GM18909 (cell line): ENCODE measurements around the gene SPATA25.
"Not testable (repeated sequence)": the region's sequence is repeated elsewhere in the genome, so short reads cannot be mapped to it uniquely, and the experiment has no call there.

ENCODE experiments used
- ATAC-seq: cut with Tn5 transposase; IDR thresholded peaks from one replicate; pipeline ENCODE4 v1.9.1; 2021; ENCODE audit warnings: mild to moderate bottlenecking; ENCODE audit not compliant: unreplicated experiment, poor library complexity

Gene SPATA25, protein sequence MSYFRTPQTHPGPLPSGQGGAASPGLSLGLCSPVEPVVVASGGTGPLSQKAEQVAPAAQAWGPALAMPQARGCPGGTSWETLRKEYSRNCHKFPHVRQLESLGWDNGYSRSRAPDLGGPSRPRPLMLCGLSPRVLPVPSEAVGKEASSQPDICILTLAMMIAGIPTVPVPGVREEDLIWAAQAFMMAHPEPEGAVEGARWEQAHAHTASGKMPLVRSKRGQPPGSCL

DNA sequence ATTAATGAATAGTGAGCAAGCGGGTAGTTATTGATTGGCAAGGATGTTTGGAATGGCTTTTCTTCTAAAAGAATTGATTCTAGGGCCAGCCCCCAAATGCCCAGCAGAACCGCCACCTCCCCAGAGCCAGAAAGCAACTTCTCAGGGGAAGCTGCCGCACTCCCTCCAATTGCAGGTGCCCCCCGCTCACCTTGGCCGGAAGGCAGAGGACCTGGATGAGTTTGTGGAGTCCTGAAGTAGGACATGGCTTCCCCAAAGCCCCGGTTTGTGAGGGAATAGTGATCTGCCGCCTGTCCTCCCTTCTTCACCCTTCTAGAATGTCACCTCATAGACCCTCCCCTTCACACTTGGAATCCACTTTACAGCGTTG, at the start of gene SPATA25:
Gene SPATA25, minus strand, starts transcription at position 277 of the 370 bp plus-strand sequence. Its CDS starts 32 bp downstream, at position 245.
- no peak for ATAC-seq

GRCh38 chr20:45935416-45936046, 48.1 kb upstream of the SPATA25 start:
- peak; percentile 24 for ATAC-seq

DNA sequence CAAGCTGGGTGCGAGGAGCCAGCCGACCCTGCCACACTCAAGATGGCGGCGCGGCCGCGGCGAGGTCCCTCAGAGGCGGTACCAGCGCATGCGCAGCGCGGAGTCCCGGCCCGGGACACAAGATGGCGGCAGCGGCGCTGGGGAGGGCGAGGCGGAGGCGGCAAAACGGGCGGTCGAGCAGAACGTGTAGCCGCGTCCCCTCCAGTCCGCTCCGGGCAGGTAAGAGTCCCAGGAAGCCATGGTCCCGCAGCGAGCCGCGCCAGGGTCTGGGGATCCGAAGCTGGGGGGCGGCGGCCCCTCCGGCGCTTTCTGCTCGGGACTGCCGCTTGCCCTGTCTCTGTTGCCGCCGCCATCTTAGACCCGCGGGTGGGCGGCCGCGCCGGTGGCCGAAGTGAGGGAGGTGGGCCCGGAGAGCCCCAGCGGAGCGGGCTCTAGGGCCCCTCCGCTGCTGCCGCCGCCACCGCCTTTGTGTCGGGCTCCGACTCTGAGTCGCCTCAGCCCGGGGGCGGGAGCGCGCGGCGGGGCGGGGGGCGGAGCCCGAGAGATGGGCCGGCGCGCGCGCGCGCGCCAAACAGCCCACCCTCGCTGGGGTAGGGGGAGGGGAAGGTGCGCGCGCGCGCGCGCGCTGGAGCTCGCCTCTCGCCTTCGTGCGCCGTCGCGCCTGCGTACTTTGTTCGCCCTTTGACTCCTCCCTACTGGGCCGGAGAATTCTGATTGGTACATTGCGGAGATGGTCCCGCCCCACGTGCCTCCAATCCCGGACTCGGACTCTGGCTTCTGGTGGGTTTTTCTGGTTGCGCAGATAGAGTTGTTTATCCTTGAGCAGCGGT, 47.4 kb upstream of the SPATA25 start, which contains the start of gene PCIF1:
Gene PCIF1, plus strand, starts transcription at position 98 of the 830 bp plus-strand sequence. CDS start 4,317 bp downstream, outside the sequence.
- ATAC-seq, result peak; percentile 78

DNA sequence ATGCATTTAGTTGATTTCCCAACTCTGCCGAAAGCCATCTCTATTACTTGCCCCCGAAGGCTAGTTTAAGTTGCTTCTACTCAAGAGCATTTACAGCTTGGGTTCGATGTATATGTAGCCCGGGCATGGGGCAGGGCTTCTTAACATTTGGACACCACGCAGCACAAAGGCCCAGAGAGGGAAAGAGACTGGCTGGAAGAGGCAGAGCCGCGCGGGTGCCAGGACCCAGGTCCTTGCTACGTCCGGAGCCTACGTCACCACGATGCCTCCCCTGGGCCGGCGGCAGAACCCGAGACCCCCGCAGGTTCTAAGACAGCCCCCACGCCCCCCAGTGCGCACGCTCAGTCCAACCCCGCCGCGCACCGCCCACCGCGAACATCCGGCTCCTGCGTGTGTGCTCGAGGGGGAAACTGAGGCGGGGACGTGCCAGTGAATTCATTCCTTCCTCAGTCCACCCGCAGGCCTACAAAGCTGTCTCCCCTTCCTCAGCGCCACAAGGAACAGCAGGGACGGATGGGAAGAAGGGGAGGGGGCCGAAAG, 46.7 kb upstream of the SPATA25 start:
- peak; percentile 13 for ATAC-seq

DNA sequence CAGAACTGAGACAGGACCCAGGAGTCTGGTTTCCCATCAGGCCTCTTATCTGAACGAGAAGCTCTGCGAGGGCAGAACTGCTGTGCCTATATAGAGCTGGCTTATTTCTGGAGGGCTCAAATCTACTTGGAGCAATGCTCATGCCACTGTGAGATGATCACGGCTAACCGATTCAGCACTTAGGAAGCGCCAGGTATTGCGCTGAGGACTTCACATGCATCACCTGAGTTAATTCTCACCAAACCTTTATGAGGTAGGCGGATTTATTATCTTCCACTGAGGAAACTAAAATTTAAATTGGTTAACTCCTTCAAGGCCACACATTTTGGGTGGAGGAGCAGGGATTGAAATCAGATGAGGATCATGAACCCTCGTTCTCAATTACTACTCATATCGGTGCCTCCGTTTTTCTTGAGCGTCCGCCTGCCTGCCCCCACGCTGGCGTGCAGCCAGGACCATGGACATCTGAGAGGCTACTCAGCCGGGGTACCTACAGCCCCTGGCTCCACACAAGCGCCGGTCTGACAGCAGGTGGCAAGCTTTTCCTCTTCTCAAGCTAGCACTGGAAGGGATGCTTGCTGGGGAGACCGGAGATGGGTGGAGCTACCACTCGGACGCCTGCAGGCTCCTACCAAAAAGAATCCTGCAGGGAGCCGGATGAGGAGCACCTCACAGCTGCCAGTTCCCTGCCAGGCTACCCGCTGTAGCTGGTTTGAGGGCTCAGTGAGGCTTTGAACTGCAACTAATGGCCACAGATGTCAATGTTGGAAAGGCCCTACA, 46.0 kb upstream of the SPATA25 start:
- no peak for ATAC-seq

DNA sequence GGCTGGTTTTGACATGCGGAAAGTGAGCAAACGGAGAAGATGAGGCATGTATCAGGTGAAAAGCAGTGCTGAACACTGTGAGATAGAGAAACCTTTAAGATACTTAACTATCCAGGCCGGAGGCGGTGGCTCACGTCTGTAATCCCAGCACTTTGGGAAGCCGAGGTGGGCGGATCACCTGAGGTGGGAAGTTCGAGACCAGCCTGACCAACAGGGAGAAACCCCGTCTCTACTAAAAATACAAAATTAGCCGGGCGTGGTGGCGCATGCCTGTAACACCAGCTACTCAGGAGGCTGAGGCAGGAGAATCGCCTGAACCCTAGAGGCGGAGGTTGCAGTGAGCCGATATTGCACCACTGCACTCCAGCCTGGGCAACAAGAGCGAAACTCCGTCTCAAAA, 44.3 kb upstream of the SPATA25 start:
- ATAC-seq, result not testable (repeated sequence)

GRCh38 chr20:45927071-45927878, 39.9 kb upstream of the SPATA25 start:
- ATAC-seq, result no peak

GRCh38 chr20:45926731-45927070, 39.3 kb upstream of the SPATA25 start:
- ATAC-seq, result no peak

DNA sequence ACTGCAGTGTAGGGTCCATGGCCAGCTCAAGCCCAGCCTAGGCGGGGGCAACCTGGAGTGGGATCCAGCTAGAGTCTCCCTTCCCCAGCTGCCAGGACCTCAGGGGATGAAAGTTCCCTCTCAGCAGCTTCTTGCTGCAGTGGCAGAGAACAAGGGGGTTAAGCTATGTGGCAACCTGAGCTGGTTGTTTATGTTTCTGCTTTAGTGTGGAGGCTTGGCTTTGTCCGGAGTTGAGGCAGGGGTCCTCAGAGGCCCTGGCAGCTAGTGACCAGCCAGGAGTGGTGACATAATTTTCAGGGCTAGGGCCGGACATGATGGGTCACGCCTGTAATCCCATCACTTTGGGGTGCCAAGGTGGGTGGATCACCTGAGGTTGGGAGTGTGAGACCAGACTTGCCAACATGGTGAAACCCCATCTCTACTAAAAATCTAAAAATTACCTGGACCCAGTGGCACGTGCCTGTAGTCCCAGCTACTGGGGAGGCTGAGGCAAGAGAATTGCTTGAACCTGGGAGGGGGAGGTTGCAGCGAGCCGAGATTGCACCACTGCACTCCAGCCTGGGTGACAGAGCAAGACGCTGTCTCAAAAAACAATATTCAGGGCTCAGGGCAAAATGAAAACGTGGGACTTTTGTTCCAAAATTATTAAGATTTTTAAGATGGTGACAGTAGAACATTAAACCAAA, 38.5 kb upstream of the SPATA25 start:
- ATAC-seq, result no peak

GRCh38 chr20:45924391-45925261, 37.2 kb upstream of the SPATA25 start:
- no peak for ATAC-seq

DNA sequence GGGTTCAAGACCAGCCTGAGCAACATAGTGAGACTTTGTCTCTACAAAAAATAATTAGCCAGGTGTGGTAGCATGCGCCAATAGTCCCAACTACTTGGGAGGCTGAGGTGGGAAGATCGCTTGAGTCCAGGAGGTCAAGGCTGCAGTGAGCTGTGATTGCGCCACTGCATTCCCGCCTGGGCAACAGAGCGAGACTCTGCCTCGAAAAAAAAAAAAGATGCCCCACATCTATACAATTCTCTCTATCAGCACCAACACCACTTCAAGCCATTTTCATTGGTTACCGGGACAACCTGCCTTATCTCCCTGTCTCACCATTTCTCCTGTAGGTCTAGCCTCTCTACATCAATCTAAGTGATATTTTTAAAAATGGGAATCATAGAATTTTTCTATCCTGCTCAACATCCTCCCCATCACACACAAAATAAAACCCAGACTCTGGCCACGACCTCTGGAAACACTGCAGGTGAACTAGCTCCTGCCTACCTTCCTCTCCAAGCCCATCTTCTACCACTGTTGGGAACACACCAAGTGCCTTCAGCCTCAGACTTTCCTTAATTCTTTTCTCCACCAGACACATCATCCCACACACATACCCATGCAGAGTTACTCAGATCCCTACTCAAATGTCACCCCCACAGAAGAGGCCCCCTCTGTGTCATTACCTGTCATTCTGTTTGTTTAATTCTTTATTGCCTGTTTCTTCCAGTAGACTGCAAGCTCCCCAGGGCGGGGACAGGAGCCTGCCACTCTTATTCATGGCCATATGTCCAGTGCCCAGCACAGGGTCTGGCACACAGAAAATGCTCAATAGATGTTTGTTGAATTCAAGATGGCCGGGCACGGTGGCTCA, 34.1 kb upstream of the SPATA25 start:
- no peak for ATAC-seq

GRCh38 chr20:45920462-45921336, 33.3 kb upstream of the SPATA25 start:
- no peak for ATAC-seq

DNA sequence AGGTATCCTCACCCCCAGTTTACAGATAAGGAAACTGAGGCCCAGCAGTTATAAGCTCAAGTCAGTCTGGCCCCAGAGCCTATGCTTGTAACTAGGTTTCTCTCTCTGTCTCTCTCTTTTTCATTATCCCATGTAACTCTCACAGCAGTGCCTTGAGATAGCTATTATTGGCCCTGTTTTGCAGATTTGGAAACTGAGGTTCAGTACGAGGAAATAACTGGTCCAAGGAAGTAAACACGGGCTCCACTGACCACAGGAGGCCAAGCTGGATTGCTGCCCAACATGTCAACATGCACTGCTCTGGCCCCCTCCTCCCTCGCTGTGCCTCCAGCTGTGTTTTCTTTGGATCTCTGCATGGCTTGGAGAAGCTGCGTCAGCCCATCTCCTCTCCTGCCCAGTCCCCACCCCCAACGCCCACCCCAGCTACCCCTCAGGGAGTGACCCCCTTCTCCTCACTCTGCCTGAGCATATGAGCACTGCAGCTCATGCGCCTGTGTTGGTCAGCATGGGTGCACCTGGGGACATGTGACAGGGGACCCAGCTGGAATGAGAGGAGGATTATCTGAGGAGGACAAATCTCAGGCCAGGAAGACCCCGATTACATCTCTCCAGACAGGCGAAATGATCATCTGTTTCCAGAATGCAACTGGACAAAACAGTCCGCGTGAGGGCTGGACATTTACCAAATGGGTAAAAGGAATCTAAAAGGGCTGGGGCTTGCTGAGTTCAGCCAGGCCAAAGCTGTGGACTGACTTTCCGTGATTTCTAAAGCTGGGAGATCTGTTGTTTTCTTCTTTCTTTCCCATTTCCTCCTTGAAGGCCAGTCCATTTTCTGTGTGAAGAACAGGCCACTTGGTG, 32.3 kb upstream of the SPATA25 start:
- no peak for ATAC-seq

GRCh38 chr20:45918779-45919537, 31.5 kb upstream of the SPATA25 start:
- no peak for ATAC-seq
